T-helper 1 cell (primary cell): Measurements from ENCODE around the gene ATP5F1D.
"Not testable (repeated sequence)": the region's sequence is repeated elsewhere in the genome, so short reads cannot be mapped to it uniquely, and the experiment has no call there.

Experiments
- DNase-seq, 5 donors: peaks; one replicate each; pipeline ENCODE4 v3.0.0-alpha.2; 2012 to 2020

Gene ATP5F1D

DNA sequence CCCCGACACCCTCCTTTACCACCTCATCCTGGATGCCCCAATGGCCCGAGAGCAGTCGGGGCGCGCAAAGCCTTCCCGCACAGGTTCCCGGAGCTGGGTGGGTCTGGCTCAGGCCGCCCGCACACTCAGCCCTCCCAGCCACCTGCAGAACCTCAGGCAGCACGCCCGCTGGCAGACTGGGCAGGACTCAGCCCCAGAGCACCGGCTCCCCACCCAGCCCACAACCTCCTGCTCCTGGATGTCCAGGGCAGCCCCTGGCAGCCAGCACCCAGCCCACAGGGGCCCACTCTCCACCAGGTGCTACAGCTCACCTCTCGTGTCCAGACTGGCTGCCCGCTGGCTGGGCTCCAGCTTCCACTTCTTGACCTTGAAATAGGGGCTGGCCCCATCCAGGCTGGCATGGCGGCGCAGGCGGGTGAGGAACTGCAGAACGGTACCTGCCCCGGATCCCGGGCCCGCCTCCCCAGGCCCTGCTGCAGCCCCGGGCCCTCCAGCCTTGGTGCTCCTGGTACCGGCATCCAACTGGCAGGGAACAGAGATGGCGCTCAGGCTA, 8.4 kb upstream of the ATP5F1D start:
- no peak for DNase-seq

DNA sequence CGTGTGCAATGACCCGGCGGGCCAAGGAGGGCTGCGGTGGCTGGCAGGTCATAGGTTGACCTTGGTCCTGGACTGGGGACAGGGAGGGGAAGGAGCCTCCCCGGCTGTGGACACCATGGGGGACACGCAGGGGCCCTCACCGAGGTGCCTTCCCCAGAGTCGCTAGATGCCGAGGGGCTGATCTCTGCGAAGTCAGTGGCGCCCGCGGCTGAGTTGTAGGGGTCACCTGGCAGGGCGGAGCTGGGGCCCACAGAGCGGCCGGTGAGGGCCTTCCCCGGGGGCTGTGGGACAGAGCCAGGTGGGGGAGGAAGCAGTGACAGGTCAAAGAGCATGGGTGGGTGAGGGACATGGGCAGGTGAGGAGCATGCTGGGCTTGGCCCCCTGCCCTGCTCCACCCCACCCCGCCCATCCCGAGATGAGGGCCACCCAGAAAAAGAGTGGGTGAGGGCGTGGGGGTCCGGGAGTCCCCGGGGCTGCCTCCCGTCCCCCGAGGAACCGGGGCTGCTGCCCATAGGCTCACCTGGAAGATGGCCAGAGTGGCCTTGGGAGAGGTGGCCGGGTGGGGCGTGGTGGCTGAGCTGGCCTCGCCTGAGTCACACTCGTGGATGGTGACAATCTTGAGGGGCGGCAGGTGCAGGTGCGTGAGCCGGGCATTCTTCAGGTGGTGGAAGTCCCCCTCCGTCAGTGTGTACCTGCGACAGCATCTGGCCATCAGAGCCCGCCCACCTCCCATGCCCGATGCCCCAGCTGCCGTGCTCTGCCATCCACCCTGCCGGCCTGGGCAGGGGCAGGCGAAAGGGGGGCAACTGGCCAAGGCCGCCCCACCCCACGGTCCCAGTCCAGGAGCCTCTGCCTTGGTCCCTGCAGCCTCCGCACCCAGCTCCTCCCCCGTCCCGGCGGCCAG, 7.2 kb upstream of the ATP5F1D start:
- no peak for DNase-seq

GRCh38 chr19:1234955-1235380, 6.6 kb upstream of the ATP5F1D start:
- no peak for DNase-seq

- no peak for DNase-seq
These were observed 5.7 kb upstream of the ATP5F1D start for GRCh38 chr19:1235625-1236538.

DNA sequence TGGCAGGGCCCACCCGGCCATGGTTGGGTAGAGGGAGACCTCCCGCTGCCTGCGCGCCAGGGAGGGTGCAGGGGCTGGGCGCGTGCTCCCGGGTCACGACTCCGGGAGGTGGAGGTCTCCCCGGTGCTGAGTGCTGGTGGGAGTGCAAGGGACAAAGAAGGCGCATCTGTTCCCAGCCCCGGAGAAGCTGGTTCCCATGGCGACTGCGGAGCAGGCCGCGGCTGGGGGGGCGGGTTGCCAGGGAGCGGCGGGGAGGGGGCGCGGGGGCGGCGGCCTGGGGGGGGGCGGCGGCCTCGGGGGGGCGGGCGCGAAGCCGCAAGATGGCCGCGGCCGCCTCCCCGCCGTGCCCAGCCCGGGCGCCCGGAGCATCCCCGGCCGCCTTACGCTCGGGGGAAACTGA, 5.0 kb upstream of the ATP5F1D start:
- no peak for DNase-seq

- no peak for DNase-seq
These were observed 4.4 kb upstream of the ATP5F1D start for GRCh38 chr19:1237027-1237659.

- DNase-seq = peak in 1 of 5 donors; percentile 46
These were observed 3.7 kb upstream of the ATP5F1D start, which contains the start of gene CBARP for GRCh38 chr19:1237754-1238368. Gene CBARP (minus strand): TSS chr19:1238005. CDS start chr19:1236100, 1,905 bp downstream.

DNA sequence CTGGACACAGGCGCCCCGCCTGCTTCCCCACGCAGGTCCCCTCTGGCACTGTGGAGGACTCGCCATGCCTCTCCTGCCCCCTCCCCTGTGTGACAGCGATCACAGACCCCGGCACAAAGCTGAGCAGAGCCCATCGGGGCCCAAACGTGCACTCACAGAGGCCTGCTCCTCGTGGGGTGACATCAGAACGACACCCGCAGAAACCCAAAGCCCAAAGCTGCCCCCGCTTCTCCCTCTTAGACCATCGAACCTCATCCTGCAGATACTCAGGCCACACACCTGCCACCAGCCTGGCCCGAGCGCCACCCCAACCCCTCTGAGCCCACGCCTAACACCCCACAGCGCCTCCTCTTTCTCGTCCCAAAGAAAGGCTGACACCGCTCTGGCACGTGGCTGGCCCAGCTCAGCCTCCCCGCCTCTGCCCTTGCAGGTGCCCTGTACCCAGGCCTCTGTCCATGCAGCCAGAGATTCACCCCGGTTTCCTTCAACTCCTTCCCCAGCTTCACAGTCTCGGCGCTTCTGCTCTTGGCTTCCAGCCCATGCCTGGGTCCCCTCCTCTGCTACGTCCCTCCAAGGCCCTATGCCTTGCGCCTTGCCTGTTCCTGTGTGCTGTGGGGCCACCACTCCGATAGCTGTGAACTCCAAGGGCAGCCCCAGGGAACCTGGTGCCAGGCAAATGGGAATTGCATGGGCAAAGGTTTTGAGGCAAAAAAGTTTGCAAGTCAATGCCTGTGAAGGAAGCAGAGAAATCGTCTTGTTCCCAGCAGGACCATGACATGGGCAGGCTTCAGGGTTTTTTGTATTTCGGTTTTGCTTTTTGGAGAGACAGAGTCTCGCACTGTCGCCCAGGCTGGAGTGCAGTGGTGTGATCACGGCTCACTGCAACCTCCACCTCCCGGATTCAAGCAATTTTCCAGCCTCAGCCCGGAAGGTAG, 2.9 kb upstream of the ATP5F1D start:
- no peak for DNase-seq

GRCh38 chr19:1239420-1239795, 2.1 kb upstream of the ATP5F1D start:
- no peak for DNase-seq

GRCh38 chr19:1239796-1240737, 1.5 kb upstream of the ATP5F1D start:
- DNase-seq = peak; percentile 87 to 98 (median 89)

- no peak for DNase-seq
These were observed 626 bp upstream of the ATP5F1D start for GRCh38 chr19:1240925-1241324.

- peak; percentile 67 to 82 (median 79) for DNase-seq
These were observed 2.5 kb downstream of the ATP5F1D start for GRCh38 chr19:1243768-1244692.

DNA sequence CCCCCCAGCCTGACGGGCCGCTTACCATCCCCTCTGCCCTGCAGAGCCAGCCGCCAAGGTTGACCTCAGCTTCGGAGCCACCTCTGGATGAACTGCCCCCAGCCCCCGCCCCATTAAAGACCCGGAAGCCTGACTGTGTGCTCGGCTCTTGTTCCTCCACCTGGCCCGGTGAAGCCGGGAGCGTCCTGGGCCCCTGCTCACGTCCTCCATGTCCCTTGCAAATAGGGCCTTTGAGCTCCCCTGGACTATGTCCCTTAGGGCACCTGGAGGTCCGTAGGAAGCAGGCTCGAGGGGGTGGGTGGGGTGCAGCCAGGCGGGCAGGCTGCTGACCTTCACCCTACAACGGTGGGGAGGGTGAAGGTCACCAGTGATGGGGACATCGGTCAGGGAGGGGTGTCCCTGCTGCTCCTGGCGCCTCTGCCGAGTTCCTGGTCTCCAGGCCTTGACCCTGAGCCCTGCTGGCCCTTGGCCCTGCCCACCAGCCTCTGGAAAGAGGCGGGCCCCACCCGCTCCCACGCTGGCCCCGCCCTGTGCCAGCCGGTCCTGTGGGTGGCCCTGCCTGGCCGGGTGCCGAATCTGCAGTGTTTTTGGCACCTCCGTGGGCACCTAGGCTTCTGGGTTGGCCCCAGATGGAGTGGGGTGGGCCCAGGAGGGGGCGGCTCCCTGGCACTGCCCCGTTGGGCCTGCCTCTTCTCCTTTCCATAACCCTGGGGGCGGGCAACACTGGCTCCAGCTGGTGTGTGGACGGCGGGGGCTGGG, 3.3 kb downstream of the ATP5F1D start:
- DNase-seq = no peak

DNA sequence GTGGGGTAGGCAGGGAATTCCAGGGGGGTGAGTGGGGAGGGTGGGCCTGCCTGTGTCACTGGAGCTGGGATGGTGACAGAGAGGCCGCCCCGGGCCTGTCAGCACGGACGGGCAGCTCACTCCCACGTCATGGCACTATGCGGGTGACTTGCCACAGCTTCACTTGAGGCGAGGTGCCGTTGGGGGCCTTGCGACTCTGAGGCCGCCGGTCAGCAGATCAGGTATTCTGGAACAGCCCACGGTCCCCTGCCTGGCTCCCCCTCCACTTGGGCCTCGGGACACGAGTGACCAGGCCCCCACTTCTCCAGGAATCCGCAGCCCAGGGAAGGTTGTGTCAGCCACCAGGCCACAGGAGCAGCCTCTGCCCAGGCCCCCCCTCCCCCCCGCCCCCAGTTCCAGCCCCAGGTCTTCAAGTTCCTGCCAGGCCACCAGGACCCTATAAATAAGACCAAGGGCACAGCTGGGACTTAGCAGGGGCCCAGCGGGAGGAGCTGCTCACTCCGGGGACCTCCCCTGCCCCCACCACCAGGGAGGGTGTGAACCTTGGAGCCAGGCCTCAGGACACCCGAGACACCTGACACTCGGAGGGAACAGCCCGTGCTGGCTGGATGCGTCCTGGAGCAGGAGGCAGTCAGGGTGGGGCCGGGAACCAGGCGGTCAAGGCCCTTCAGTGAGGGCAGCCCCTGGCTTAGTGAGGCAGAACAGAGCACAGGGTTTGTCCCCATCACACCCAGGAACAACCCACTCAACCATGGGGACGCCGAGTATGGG, 4.1 kb downstream of the ATP5F1D start:
- no peak for DNase-seq

- not testable (repeated sequence) for DNase-seq
These were observed 4.9 kb downstream of the ATP5F1D start for GRCh38 chr19:1246265-1247087.

DNA sequence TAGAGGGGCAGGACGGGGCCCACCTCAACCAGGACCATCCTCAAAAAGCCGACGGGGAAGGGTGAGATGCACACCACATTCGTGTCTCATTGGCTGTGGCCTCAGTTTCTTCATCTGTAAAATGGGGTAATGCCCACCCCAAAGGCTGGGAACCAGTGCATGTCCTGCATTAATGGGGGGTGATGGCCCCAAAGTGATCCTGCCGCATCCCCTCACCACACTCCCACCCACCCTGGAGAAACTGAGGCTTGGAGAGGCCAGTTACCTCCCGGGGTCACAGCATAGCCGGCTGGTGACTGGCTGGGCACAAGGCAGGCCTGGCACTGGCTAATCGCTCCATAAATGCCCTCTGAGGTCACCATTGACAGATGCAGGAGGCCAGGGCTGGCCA, 6.2 kb downstream of the ATP5F1D start:
- no peak for DNase-seq
